ENCODE measurements around the gene CREB5. TPM values are rescaled to one million over a fixed set of nuclear protein-coding genes. Genes with fewer than 3 reads are reported as not detected.

Gene CREB5
- total and polyA plus RNA-seq, 2 donors (not counting 3 experiments of a cell fraction or from before 2014, with no cell fraction given), result 19.6 to 28.4 TPM

DNA sequence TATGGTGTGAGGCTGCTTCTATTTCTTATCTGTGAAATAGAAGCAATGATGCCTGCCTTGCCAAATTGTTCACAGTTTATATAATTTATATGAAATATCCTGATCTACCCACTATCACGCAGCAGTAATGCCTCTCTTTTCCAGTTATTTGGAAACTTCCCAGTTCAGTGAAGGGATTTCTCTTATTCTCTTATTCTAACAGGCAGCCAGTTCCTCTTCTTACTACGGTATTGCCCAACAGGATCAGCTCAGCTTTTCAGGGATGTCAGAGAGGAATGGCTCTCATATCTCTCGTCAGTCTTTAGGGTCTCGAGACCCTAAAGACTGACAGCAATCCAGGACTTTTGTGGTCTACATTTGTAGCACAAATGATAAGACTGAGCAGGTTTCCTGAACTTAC lies 215.6 kb downstream of the CREB5 start:
- no peak for DNase-seq (ENCODE audit: low read depth, low spot score)
- no peak overlapping the region for H3K27ac ChIP-seq (ENCODE audit: insufficient read depth, low read depth, low read length)
- no peaks in the 10 kb centered on the region for H3K79me2 ChIP-seq (ENCODE audit: control insufficient read depth, insufficient read depth, low read length)
- no peak overlapping the region for H2AFZ ChIP-seq (ENCODE audit: low read depth, low read length)
- intact Hi-C loops (cut with micrococcal nuclease) (no loop called here), dilution Hi-C loops (cut with MboI; ENCODE audit: extremely low pct_ligation_motif_present, low sequenced_read_pairs) (no loop called here)
- no peaks in the 10 kb centered on the region for H3K9me3 ChIP-seq (replicated peaks; ENCODE audit: control insufficient read depth, insufficient read depth, low read length)
- ChIA-PET CTCF (interaction anchor here (0.9 to 2.6 kb wide), 5 partner anchors 13 to 1432 kb away, joined by 3 to 13 read pairs (median 6); partner anchors contain the start of gene CREB5), POLR2A (no interaction called here)
- FAIRE-seq, result no peak
- TF ChIP-seq POLR2A (IDR thresholded peaks at IDR 0.05; ENCODE audit: low read depth, low read length) (no peak), EZH2 (IDR thresholded peaks at IDR 0.05; ENCODE audit: borderline replicate concordance, low read depth, low read length, severe bottlenecking) (no peak), FOS (IDR thresholded peaks at IDR 0.05; ENCODE audit: borderline replicate concordance, insufficient read depth, low read length) (no peak), POLR2AphosphoS5 (IDR thresholded peaks at IDR 0.05; ENCODE audit: insufficient read depth, low read depth, low read length) (no peak), GATA2 (IDR thresholded peaks at IDR 0.05; ENCODE audit: insufficient read depth, insufficient read length, low read depth, low read length) (no peak)
- no peaks in the 10 kb centered on the region for H4K20me1 ChIP-seq (replicated peaks; ENCODE audit: control insufficient read depth, extremely low read depth, insufficient read depth, low read length)
- no peak overlapping the region for H3K4me3 ChIP-seq (replicated peaks in 1 of 3; ENCODE audit: insufficient read depth in 1 of 3, low read depth in 1 of 3, low read length in 3 of 3)
- peaks cover 12% of the 10 kb centered on the region for H3K4me1 ChIP-seq (ENCODE audit: control insufficient read depth, extremely low read depth, insufficient read depth, low read length)
- no peak overlapping the region for H3K9ac ChIP-seq (replicated peaks; ENCODE audit: extremely low read depth, insufficient read depth, low read length)
- no TSS peak for BruUV-seq (replicated peaks)
- no peaks in the 10 kb centered on the region for H3K36me3 ChIP-seq (ENCODE audit: control insufficient read depth in 2 of 2, extremely low read depth in 1 of 2, insufficient read depth in 2 of 2, low read length in 2 of 2)
- no peaks in the 10 kb centered on the region for H3K9me1 ChIP-seq (replicated peaks; ENCODE audit: control insufficient read depth, extremely low read depth, insufficient read depth, low read length)
- H3K27me3 ChIP-seq (ENCODE audit: control insufficient read depth in 2 of 2, insufficient read depth in 2 of 2, low read length in 2 of 2), result peaks cover 1 to 2% of the 10 kb centered on the region in 2 experiments
- H3K4me2 ChIP-seq (ENCODE audit: insufficient read depth, low read length), result no peak overlapping the region

- no peak for FAIRE-seq
- peaks cover 12% of the 10 kb centered on the region for H3K4me1 ChIP-seq (ENCODE audit: control insufficient read depth, extremely low read depth, insufficient read depth, low read length)
- H3K9me1 ChIP-seq (replicated peaks; ENCODE audit: control insufficient read depth, extremely low read depth, insufficient read depth, low read length), result no peaks in the 10 kb centered on the region
- ChIA-PET CTCF (no interaction called here), POLR2A (no interaction called here)
- no peaks in the 10 kb centered on the region for H3K79me2 ChIP-seq (ENCODE audit: control insufficient read depth, insufficient read depth, low read length)
- intact Hi-C loops (cut with micrococcal nuclease) (no loop called here), dilution Hi-C loops (cut with MboI; ENCODE audit: extremely low pct_ligation_motif_present, low sequenced_read_pairs) (no loop called here)
- no TSS peak for BruUV-seq (replicated peaks)
- no peak overlapping the region for H3K4me3 ChIP-seq (replicated peaks in 1 of 3; ENCODE audit: insufficient read depth in 1 of 3, low read depth in 1 of 3, low read length in 3 of 3)
- H3K9ac ChIP-seq (replicated peaks; ENCODE audit: extremely low read depth, insufficient read depth, low read length), result no peak overlapping the region
- no peaks in the 10 kb centered on the region for H4K20me1 ChIP-seq (replicated peaks; ENCODE audit: control insufficient read depth, extremely low read depth, insufficient read depth, low read length)
- H3K9me3 ChIP-seq (replicated peaks; ENCODE audit: control insufficient read depth, insufficient read depth, low read length), result no peaks in the 10 kb centered on the region
- DNase-seq (ENCODE audit: low read depth, low spot score), result no peak
- TF ChIP-seq MYC (IDR thresholded peaks at IDR 0.05; ENCODE audit: low read depth, low read length), result no peak
- TF ChIP-seq, protein P1, sequence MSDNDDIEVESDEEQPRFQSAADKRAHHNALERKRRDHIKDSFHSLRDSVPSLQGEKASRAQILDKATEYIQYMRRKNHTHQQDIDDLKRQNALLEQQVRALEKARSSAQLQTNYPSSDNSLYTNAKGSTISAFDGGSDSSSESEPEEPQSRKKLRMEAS (IDR thresholded peaks at IDR 0.05; ENCODE audit: insufficient read depth, insufficient read length), result no peak
- TF ChIP-seq POLR2AphosphoS5 (IDR thresholded peaks at IDR 0.05; ENCODE audit: insufficient read depth, low read depth, low read length), result no peak
- TF ChIP-seq FOS (IDR thresholded peaks at IDR 0.05; ENCODE audit: borderline replicate concordance, insufficient read depth, low read length), result no peak
- TF ChIP-seq GATA2 (IDR thresholded peaks at IDR 0.05; ENCODE audit: insufficient read depth, insufficient read length, low read depth, low read length), result no peak
- no peak for TF ChIP-seq JUN (IDR thresholded peaks at IDR 0.05; ENCODE audit: borderline replicate concordance, insufficient read depth, insufficient read length, low read depth)
- no peak for TF ChIP-seq EZH2 (IDR thresholded peaks at IDR 0.05; ENCODE audit: borderline replicate concordance, low read depth, low read length, severe bottlenecking)
- TF ChIP-seq, protein P2, sequence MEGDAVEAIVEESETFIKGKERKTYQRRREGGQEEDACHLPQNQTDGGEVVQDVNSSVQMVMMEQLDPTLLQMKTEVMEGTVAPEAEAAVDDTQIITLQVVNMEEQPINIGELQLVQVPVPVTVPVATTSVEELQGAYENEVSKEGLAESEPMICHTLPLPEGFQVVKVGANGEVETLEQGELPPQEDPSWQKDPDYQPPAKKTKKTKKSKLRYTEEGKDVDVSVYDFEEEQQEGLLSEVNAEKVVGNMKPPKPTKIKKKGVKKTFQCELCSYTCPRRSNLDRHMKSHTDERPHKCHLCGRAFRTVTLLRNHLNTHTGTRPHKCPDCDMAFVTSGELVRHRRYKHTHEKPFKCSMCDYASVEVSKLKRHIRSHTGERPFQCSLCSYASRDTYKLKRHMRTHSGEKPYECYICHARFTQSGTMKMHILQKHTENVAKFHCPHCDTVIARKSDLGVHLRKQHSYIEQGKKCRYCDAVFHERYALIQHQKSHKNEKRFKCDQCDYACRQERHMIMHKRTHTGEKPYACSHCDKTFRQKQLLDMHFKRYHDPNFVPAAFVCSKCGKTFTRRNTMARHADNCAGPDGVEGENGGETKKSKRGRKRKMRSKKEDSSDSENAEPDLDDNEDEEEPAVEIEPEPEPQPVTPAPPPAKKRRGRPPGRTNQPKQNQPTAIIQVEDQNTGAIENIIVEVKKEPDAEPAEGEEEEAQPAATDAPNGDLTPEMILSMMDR (IDR thresholded peaks at IDR 0.05; ENCODE audit: extremely low read depth in 1 of 2, insufficient read depth in 1 of 2, low read depth in 1 of 2, low read length in 2 of 2), result no peak
- no peak overlapping the region for H3K27ac ChIP-seq (ENCODE audit: insufficient read depth, low read depth, low read length)
- H3K4me2 ChIP-seq (ENCODE audit: insufficient read depth, low read length), result no peak overlapping the region
- no peaks in the 10 kb centered on the region for H3K36me3 ChIP-seq (ENCODE audit: control insufficient read depth in 2 of 2, extremely low read depth in 1 of 2, insufficient read depth in 2 of 2, low read length in 2 of 2)
- H2AFZ ChIP-seq (ENCODE audit: low read depth, low read length), result no peak overlapping the region
- H3K27me3 ChIP-seq (ENCODE audit: control insufficient read depth in 2 of 2, insufficient read depth in 2 of 2, low read length in 2 of 2), result peaks cover 2 to 3% of the 10 kb centered on the region in 2 experiments
Observed at GRCh38 chr7:28629216-28629842, 217.0 kb downstream of the CREB5 start.

All from endothelial cell of umbilical vein (primary cell).